Ectodermal cell (in vitro differentiated cells): ENCODE data around the gene TEX29.

Experiments used
- H3K27ac ChIP-seq: 2 replicates; pipeline ENCODE4 v1.7.0; 2013; ENCODE audit warnings: mild to moderate bottlenecking, low read depth, low read length; ENCODE audit not compliant: insufficient read depth, poor library complexity, severe bottlenecking
- H3K27me3 ChIP-seq: 2 replicates; pipeline ENCODE4 v1.7.0; 2013; ENCODE audit warnings: mild to moderate bottlenecking, low read length; ENCODE audit not compliant: insufficient read depth, control insufficient read depth, poor library complexity, severe bottlenecking
- H3K36me3 ChIP-seq: one replicate; pipeline ENCODE4 v1.7.0; 2013; ENCODE audit warnings: low read length; ENCODE audit not compliant: control insufficient read depth, insufficient read depth
- H3K4me1 ChIP-seq: one replicate; pipeline ENCODE4 v1.7.0; 2013; ENCODE audit warnings: low read length; ENCODE audit not compliant: control insufficient read depth, insufficient read depth
- H3K4me3 ChIP-seq: 2 replicates; pipeline ENCODE4 v1.7.0; 2013; ENCODE audit warnings: low read depth, low read length, control low read depth; ENCODE audit not compliant: insufficient read depth
- H3K9me3 ChIP-seq: 2 replicates; pipeline ENCODE4 v1.7.0; 2013; ENCODE audit warnings: mild to moderate bottlenecking, low read length, moderate library complexity; ENCODE audit not compliant: control insufficient read depth
- WGBS, 2 experiments: methylation state at CpG; one replicate each; pipeline ENCODE4 v1.1.7; 2013; ENCODE audit warnings: missing lambda C conversion rate in 2 of 2; 5-methylcytosine and 5-hydroxymethylcytosine counted together

TEX29 gene

GRCh38 chr13:111319521-111319920, 921 bp upstream of the TEX29 start:
- Histone ChIP-seq H3K4me3 (no peak overlapping the region), H3K4me1 (no peaks in the 10 kb centered on the region), H3K27ac (no peak overlapping the region), H3K9me3 (no peaks in the 10 kb centered on the region), H3K27me3 (no peaks in the 10 kb centered on the region), H3K36me3 (no peaks in the 10 kb centered on the region)
- WGBS, 2 experiments, result 91 to 94% methylated on average over 12 of the region's 12 CpGs

GRCh38 chr13:111322001-111322915, 1.8 kb downstream of the TEX29 start:
- Histone ChIP-seq H3K4me1 (no peaks in the 10 kb centered on the region), H3K27me3 (no peaks in the 10 kb centered on the region), H3K27ac (no peak overlapping the region), H3K36me3 (no peaks in the 10 kb centered on the region), H3K9me3 (no peaks in the 10 kb centered on the region), H3K4me3 (no peak overlapping the region)
- WGBS, 2 experiments, result 94% methylated on average over 19 of the region's 19 CpGs

- no peaks in the 10 kb centered on the region for H3K36me3 ChIP-seq
- 95 to 96% methylated on average over 7 of the region's 7 CpGs for WGBS, 2 experiments
- no peak overlapping the region for H3K4me3 ChIP-seq
- no peaks in the 10 kb centered on the region for H3K4me1 ChIP-seq
- H3K27me3 ChIP-seq, result no peaks in the 10 kb centered on the region
- no peaks in the 10 kb centered on the region for H3K9me3 ChIP-seq
- H3K27ac ChIP-seq, result no peak overlapping the region
These were observed 2.5 kb downstream of the TEX29 start for GRCh38 chr13:111322916-111323331.

- no peaks in the 10 kb centered on the region for H3K9me3 ChIP-seq
- no peak overlapping the region for H3K27ac ChIP-seq
- 91 to 93% methylated on average over 14 of the region's 14 CpGs for WGBS, 2 experiments
- no peaks in the 10 kb centered on the region for H3K36me3 ChIP-seq
- no peaks in the 10 kb centered on the region for H3K4me1 ChIP-seq
- H3K4me3 ChIP-seq, result no peak overlapping the region
- H3K27me3 ChIP-seq, result no peaks in the 10 kb centered on the region
These were observed 3.1 kb downstream of the TEX29 start for GRCh38 chr13:111323549-111323948.

- Histone ChIP-seq H3K4me1 (no peaks in the 10 kb centered on the region), H3K9me3 (no peaks in the 10 kb centered on the region), H3K36me3 (no peaks in the 10 kb centered on the region), H3K27me3 (no peaks in the 10 kb centered on the region), H3K4me3 (no peak overlapping the region), H3K27ac (no peak overlapping the region)
- WGBS, 2 experiments, result 90 to 92% methylated on average over 17 of the region's 17 CpGs
These were observed 3.7 kb downstream of the TEX29 start for GRCh38 chr13:111323950-111324651.

- Histone ChIP-seq H3K9me3 (no peaks in the 10 kb centered on the region), H3K27me3 (no peaks in the 10 kb centered on the region), H3K27ac (no peak overlapping the region), H3K4me3 (no peak overlapping the region), H3K36me3 (no peaks in the 10 kb centered on the region), H3K4me1 (no peaks in the 10 kb centered on the region)
- 90 to 93% methylated on average over 14 of the region's 14 CpGs for WGBS, 2 experiments
These were observed 4.3 kb downstream of the TEX29 start for GRCh38 chr13:111324736-111325135.

- no peaks in the 10 kb centered on the region for H3K9me3 ChIP-seq
- no peak overlapping the region for H3K27ac ChIP-seq
- H3K4me1 ChIP-seq, result no peaks in the 10 kb centered on the region
- 93 to 95% methylated on average over 28 of the region's 28 CpGs for WGBS, 2 experiments
- H3K27me3 ChIP-seq, result no peaks in the 10 kb centered on the region
- H3K4me3 ChIP-seq, result no peak overlapping the region
- H3K36me3 ChIP-seq, result no peaks in the 10 kb centered on the region
These were observed 4.9 kb downstream of the TEX29 start for GRCh38 chr13:111325146-111325890.

- WGBS, 2 experiments, result 92 to 93% methylated on average over 37 of the region's 37 CpGs
- H3K27ac ChIP-seq, result no peak overlapping the region
- H3K4me1 ChIP-seq, result no peaks in the 10 kb centered on the region
- H3K36me3 ChIP-seq, result no peaks in the 10 kb centered on the region
- H3K4me3 ChIP-seq, result no peak overlapping the region
- no peaks in the 10 kb centered on the region for H3K9me3 ChIP-seq
- H3K27me3 ChIP-seq, result no peaks in the 10 kb centered on the region
These were observed 5.6 kb downstream of the TEX29 start for GRCh38 chr13:111325941-111326620.

- Histone ChIP-seq H3K27ac (no peak overlapping the region), H3K4me3 (no peak overlapping the region), H3K27me3 (no peaks in the 10 kb centered on the region), H3K9me3 (no peaks in the 10 kb centered on the region), H3K4me1 (no peaks in the 10 kb centered on the region), H3K36me3 (no peaks in the 10 kb centered on the region)
- 91% methylated on average over 15 of the region's 15 CpGs for WGBS, 2 experiments
These were observed 6.2 kb downstream of the TEX29 start for GRCh38 chr13:111326621-111326965.
